Mesenteric fat pad (tissue), 1 donor: ENCODE data around the gene ZNF224. TPM values are rescaled to one million over a fixed set of nuclear protein-coding genes. Genes with fewer than 3 reads are reported as not detected.

Experiments used
- DNase-seq: peaks from one replicate; pipeline ENCODE4 v3.0.0-alpha.2; 2020; ENCODE audit warnings: low spot score
- long read RNA-seq: library from polyadenylated mRNA; unstranded; transcript quantifications from one replicate; pipeline ENCODE4 v2.0.0, GENCODE V29; 2020
- total RNA-seq: library from RNA; stranded (reverse); fragmentation: NEBNext Ultra II Directional; extraction: Animal tissue kit (Norgen Biotek cat#: 25700); gene quantifications from one replicate; pipeline ENCODE4 v1.2.1, GENCODE V29; 2021
- donor health status: DM: yes; HTN: yes; CAD: no.

Gene ZNF224
- total RNA-seq: 14.8 TPM
- long read RNA-seq, transcript ZNF224-203 (1 exons, 1,552 nt): major isoform, 6 of 13 reads
- long read RNA-seq, partial matches to known transcripts: 0 of 13 reads
- long read RNA-seq, other reads (novel, unspliced or antisense): 2 of 13 reads

DNA sequence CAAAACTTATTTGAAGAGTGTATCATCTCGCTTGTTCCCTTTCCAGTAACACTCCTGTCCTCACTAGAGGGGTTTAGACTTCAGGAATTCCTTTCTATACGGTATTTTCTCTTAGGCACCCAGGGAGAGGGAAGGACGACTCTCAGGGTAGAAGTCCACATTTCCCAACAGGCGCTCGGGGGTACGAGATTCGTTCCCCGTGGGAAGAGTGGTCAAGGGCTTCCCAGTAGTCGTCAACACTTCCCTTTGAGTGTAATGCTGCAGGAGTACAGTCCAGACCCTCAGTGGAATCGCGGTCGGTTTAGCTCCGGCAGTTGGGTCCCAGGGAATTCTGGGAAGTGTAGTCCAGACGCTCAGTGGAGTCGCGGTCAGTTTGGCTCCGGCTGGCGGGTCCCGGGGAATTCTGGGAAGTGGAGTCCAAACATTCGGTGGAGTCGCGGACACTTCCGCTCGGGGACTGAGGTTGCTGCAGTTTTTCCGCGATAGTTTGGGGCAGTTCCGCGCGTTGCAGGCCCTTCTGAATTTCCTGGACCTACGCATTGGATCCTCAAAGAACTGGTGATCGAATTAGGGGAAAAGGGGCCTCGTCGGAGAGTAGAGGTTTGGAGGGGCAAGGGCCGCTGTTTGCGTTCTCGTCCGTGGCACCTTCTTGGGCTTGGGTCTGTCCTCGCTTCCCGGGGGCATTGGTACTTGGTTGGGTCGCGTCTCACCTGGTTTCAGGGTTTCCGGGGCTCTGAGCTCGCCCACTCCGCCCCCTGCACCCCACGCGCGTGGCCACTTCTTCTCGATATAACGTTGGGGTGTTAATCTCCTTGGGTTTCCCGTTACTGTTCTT is at the start of gene ZNF224:
Gene ZNF224, plus strand, starts transcription at position 431 of the 835 bp plus-strand sequence. CDS start 3,513 bp downstream, outside the sequence.
- DNase-seq: peak; percentile 93

GRCh38 chr19:44050740-44051649 is 43.2 kb upstream of the ZNF224 start:
- no peak for DNase-seq

- DNase-seq: peak; percentile 94
These were observed 42.3 kb upstream of the ZNF224 start, which contains the start of gene ZNF223 for GRCh38 chr19:44051650-44052402. TSS of gene ZNF223 (plus strand) at chr19:44052036. CDS start at chr19:44055177, 3,141 bp downstream.

DNA sequence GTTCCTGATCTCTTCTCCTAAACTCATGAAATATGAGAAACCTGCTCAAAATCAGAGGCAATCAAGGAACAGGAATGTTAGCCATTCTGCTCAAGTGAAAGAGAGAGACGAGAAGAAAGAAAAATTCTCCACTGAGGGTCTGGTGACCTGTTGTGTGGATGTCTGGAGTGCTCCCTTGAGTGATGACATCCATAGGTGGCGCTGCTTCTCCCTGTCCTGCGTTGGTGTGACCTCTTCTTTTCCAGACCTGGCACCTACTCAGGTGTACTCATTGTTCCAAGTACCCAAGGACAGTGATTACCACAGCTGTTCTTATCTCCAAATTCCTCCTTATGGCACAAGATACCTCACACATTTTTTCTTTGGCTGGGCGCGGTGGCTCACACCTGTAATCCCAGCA is 38.3 kb upstream of the ZNF224 start:
- DNase-seq: no peak

GRCh38 chr19:44059229-44059628 is 34.9 kb upstream of the ZNF224 start:
- no peak for DNase-seq

DNA sequence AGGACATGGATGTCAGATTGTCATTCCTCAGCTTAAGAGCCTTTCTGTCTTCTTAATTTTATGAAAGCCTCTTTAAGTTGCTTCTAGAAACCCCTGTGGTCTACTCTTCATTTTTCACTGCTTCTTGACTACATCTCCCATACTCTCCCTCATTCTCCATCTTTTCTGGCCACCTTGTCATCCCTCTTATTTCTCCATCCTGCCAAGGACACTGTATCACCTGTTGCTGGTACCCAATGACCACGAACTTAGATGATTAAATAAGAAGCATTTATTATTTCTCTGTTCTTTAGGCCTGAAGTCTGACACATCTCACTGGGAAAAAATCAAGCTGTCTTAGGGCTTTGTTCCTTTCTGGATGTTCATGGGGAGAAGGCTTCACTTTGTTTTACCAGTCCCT is 33.1 kb upstream of the ZNF224 start:
- no peak for DNase-seq

DNA sequence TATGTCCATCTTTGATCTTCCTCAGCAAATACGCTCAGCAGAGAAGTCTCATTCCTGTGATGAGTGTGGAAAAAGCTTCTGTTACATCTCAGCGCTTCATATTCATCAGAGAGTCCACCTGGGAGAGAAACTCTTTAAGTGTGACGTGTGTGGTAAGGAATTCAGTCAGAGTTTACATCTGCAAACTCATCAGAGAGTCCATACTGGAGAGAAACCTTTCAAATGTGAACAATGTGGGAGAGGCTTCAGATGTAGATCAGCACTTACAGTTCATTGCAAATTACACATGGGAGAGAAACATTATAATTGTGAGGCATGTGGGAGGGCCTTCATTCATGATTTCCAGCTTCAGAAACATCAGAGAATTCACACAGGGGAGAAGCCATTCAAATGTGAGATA is 27.9 kb upstream of the ZNF224 start:
- DNase-seq: no peak

DNA sequence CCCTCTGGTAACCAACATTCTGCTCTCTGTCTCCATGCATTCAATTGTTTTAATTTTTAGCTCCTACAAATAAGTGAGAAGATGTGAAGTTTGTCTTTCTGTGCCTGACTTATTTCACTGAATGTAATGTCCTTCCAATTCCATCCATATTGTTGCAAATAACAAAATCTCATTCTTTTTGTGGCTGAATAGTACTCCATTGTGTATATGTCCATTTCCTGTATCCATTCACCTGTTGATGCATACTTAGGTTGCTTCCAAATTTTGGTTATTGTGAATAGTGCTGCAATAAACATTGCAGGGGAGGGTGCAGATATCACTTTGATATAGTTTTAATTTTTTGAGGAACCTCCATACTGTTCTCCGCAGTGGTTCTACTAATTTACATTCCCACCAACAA is 24.7 kb upstream of the ZNF224 start:
- no peak for DNase-seq

GRCh38 chr19:44071824-44072542 is 22.2 kb upstream of the ZNF224 start, which contains the start of gene ZNF284:
TSS of gene ZNF284 (plus strand) at chr19:44072159. CDS start at chr19:44076390, 4,231 bp downstream.
- peak; percentile 95 for DNase-seq

- no peak for DNase-seq
These were observed 21.4 kb upstream of the ZNF224 start for GRCh38 chr19:44072543-44073401.

DNA sequence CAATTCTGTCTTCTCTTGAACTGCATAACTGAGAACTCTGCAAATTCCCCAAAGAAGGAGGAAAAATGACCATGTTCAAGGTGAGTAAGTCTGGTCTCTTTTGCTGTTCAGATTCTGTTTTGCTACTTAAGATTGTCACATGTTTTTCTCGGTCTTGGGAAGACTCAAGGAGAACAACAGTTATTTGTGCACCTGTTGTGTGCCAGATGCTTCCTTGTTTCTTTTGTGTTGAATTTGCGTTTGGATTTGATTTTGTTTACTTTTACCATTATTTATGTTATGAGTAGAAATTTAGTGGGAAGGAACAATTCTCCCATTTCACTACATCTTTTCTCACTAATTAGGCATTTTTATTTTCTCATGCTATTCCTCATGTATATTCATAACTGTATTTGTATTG is 17.8 kb upstream of the ZNF224 start:
- DNase-seq: no peak

- DNase-seq: no peak
These were observed 2.1 kb upstream of the ZNF224 start for GRCh38 chr19:44092108-44092507.

DNA sequence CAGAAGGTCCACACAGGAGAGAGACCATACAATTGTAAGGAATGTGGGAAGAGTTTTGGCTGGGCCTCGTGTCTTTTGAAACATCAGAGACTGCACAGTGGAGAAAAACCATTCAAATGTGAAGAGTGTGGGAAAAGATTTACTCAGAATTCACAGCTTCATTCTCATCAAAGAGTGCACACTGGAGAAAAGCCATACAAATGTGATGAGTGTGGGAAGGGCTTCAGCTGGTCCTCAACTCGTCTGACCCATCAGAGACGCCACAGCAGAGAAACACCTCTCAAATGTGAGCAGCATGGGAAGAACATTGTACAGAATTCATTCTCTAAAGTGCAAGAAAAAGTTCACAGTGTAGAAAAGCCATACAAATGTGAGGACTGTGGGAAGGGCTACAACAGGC is 13.6 kb downstream of the ZNF224 start:
- no peak for DNase-seq

DNA sequence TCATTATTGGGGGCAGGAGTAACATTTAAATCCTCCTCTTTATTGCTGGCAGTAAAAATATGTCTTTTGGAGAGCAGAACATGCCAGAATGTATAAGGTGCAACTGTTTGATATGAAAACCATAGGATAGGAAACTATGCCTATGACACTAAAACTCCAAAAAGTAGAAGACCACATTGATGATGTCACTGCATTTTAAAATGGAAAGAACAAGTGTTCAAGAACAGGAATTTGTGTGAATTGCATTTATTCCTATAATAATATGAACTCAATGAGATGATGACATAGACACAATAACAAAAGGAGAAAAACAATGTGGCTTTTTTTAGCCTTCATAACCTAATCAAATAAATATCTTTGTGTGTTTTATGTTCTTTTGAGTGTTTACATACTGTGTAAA is 15.3 kb downstream of the ZNF224 start:
- no peak for DNase-seq

GRCh38 chr19:44111910-44112463 is 17.8 kb downstream of the ZNF224 start:
- DNase-seq: no peak

DNA sequence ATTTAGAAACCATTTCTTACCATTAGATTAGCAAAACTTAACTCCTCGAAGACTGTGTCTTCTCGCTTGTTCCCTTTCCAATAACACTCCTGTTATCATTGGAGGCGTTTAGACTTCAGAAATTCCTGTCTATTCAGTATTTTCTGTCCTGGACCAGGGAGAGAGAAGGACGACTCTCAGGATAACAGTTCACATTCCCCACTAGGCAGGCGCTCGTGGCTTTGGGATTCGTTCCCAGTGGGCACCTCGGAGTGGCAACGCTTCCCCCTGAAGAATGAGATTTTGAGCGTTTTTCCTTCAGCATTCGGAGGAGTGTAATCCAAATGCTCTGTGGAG is 18.6 kb downstream of the ZNF224 start:
- no peak for DNase-seq

DNA sequence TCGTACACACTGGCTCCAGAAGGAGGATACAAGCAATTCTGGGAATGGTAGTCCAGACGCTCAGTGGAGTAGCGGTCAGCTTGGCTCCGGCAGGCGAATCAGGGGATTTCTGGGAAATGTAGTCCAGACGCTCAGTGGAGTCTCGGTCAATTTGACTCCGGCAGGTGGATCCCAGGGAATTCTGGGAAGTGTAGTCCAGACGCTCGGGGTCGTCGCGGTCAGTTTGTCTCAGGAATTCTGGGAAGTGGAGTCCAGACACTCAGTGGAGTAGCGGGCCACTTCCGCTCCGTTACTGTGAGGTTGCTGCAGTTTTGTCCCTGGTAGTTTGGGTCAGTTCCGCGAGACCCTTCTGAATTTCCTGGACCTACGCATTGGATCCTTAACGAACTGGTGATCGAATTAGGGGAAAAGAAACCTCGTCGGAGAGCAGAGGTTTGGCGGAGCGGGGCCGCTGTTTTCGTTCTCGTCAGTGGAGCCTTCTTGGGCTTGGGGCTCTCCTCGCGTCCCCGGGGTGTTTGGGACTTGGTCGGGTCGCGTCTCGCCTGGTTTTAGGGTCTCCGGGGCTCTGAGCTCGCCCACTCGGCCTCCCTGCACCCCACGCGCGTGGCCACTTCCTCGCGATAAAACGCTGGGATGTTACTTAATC is 19.1 kb downstream of the ZNF224 start, which contains the start of gene ZNF225:
Gene ZNF225, plus strand, starts transcription at position 262 of the 646 bp plus-strand sequence. CDS start 2,429 bp downstream, outside the sequence.
- peak; percentile 94 for DNase-seq

GRCh38 chr19:44113784-44114390 is 19.7 kb downstream of the ZNF224 start:
- DNase-seq: no peak
